ENCODE measurements around the gene KDM4C. TPM values are rescaled to one million over a fixed set of nuclear protein-coding genes. Genes with fewer than 3 reads are reported as not detected.

The KDM4C gene
- total and polyA plus RNA-seq, 2 of the 13 experiments (the other 11 are each of a cell fraction or from before 2014, with no cell fraction given) = 19.4 to 23.6 TPM

GRCh38 chr9:6781476-6781875, 23.7 kb downstream of the KDM4C start (continued):
- TF ChIP-seq SNAPC4 (CRISPR knock-in tag; IDR thresholded peaks at IDR 0.05) = no peak
- no peak for TF ChIP-seq FOXK2 (IDR thresholded peaks at IDR 0.05)
- TF ChIP-seq MAZ (IDR thresholded peaks at IDR 0.05; ENCODE audit: borderline replicate concordance, low read depth, low read length) = no peak
- 0 out of 2 replicates have a peak, but pooled peaks have one; percentile 16 for TF ChIP-seq MAZ (CRISPR knock-in tag; IDR thresholded peaks at IDR 0.05; ENCODE audit: low read depth)
- TF ChIP-seq SP2 (CRISPR knock-in tag; IDR thresholded peaks at IDR 0.05) = no peak
- no peak for TF ChIP-seq ZNF549 (CRISPR knock-in tag; IDR thresholded peaks at IDR 0.05)
- no peak for TF ChIP-seq ZMAT3 (CRISPR knock-in tag; conservative IDR thresholded peaks at IDR 0.05)
- no peak for TF ChIP-seq ZNF678 (CRISPR knock-in tag; IDR thresholded peaks at IDR 0.05)
- no peak for TF ChIP-seq ZNF337 (CRISPR knock-in tag; IDR thresholded peaks at IDR 0.05; ENCODE audit: borderline replicate concordance, low read depth)
- no peak for TF ChIP-seq CREB1 (IDR thresholded peaks at IDR 0.05)
- TF ChIP-seq CREB1 (CRISPR knock-in tag; IDR thresholded peaks at IDR 0.05) = no peak
- no peak for TF ChIP-seq KAT2B (IDR thresholded peaks at IDR 0.05; ENCODE audit: borderline replicate concordance, low read depth, low read length)
- TF ChIP-seq ZNF776 (CRISPR knock-in tag; IDR thresholded peaks at IDR 0.05) = no peak
- TF ChIP-seq CENPT (CRISPR knock-in tag; IDR thresholded peaks at IDR 0.05; ENCODE audit: low read depth) = no peak
- no peak for TF ChIP-seq ZNF34 (CRISPR knock-in tag; IDR thresholded peaks at IDR 0.05; ENCODE audit: borderline replicate concordance)
- TF ChIP-seq PAXIP1 (CRISPR knock-in tag; conservative IDR thresholded peaks at IDR 0.05) = peak; percentile 78
- TF ChIP-seq HES4 (CRISPR knock-in tag; IDR thresholded peaks at IDR 0.05; ENCODE audit: borderline replicate concordance) = no peak
- no peak for TF ChIP-seq ARHGAP35 (CRISPR knock-in tag; IDR thresholded peaks at IDR 0.05; ENCODE audit: borderline replicate concordance)
- no peak for TF ChIP-seq ATF5 (CRISPR knock-in tag; IDR thresholded peaks at IDR 0.05; ENCODE audit: low read depth)
- no peak for TF ChIP-seq ZNF567 (CRISPR knock-in tag; IDR thresholded peaks at IDR 0.05; ENCODE audit: borderline replicate concordance)
- peak; percentile 95 for TF ChIP-seq CEBPG (CRISPR knock-in tag; IDR thresholded peaks at IDR 0.05)
